HG02943 (cell line): ENCODE results near the gene SKP2.
"Not testable (repeated sequence)": the region's sequence is repeated elsewhere in the genome, so short reads cannot be mapped to it uniquely, and the experiment has no call there.

ENCODE experiments used
- ATAC-seq: cut with Tn5 transposase; IDR thresholded peaks from one replicate; pipeline ENCODE4 v1.9.1; 2021; ENCODE audit warnings: mild to moderate bottlenecking, low read depth, moderate library complexity; ENCODE audit not compliant: unreplicated experiment

Gene SKP2

GRCh38 chr5:36156121-36156601 lies 4.2 kb downstream of the SKP2 start:
- no peak for ATAC-seq

GRCh38 chr5:36156619-36157018 lies 4.7 kb downstream of the SKP2 start:
- no peak for ATAC-seq

- no peak for ATAC-seq
These were observed 6.2 kb downstream of the SKP2 start for GRCh38 chr5:36158144-36158543.

- ATAC-seq: no peak
These were observed 8.7 kb downstream of the SKP2 start for GRCh38 chr5:36160617-36161016.

GRCh38 chr5:36161361-36161760 lies 9.4 kb downstream of the SKP2 start:
- ATAC-seq: no peak

GRCh38 chr5:36162810-36163486 lies 11.0 kb downstream of the SKP2 start:
- no peak for ATAC-seq

GRCh38 chr5:36164461-36164860 lies 12.6 kb downstream of the SKP2 start:
- no peak for ATAC-seq

- ATAC-seq: no peak
These were observed 16.8 kb downstream of the SKP2 start for GRCh38 chr5:36168737-36169136.

- no peak for ATAC-seq
These were observed 19.0 kb downstream of the SKP2 start for GRCh38 chr5:36170832-36171424.

- ATAC-seq: no peak
These were observed 20.7 kb downstream of the SKP2 start for GRCh38 chr5:36172599-36172998.

- ATAC-seq: no peak
These were observed 21.5 kb downstream of the SKP2 start for GRCh38 chr5:36173426-36173825.

GRCh38 chr5:36174119-36174518 lies 22.2 kb downstream of the SKP2 start:
- no peak for ATAC-seq

GRCh38 chr5:36175043-36175442 lies 23.1 kb downstream of the SKP2 start:
- ATAC-seq: no peak

- peak; percentile 98 for ATAC-seq
These were observed 25.2 kb downstream of the SKP2 start for GRCh38 chr5:36177154-36177553.

- ATAC-seq: no peak
These were observed 26.0 kb downstream of the SKP2 start for GRCh38 chr5:36177715-36178523.

- no peak for ATAC-seq
These were observed 26.6 kb downstream of the SKP2 start for GRCh38 chr5:36178524-36178890.

- no peak for ATAC-seq
These were observed 28.0 kb downstream of the SKP2 start for GRCh38 chr5:36179950-36180349.

- ATAC-seq: no peak
These were observed 28.8 kb downstream of the SKP2 start for GRCh38 chr5:36180556-36181350.

GRCh38 chr5:36181774-36182173 lies 29.9 kb downstream of the SKP2 start:
- ATAC-seq: no peak

- not testable (repeated sequence) for ATAC-seq
These were observed 32.5 kb downstream of the SKP2 start for GRCh38 chr5:36184408-36184807.

- ATAC-seq: no peak
These were observed 41.8 kb downstream of the SKP2 start for GRCh38 chr5:36193746-36194145.
